NCI-H2227 (cell line): ENCODE measurements around the gene SNX32.
"Not testable (repeated sequence)": the region's sequence is repeated elsewhere in the genome, so short reads cannot be mapped to it uniquely, and the experiment has no call there.

Experiments used
- DNase-seq: peaks from one replicate; lab custom pipeline; 2025; ENCODE audit not compliant: unreplicated experiment; lab: John Stamatoyannopoulos, UW

Gene SNX32

DNA sequence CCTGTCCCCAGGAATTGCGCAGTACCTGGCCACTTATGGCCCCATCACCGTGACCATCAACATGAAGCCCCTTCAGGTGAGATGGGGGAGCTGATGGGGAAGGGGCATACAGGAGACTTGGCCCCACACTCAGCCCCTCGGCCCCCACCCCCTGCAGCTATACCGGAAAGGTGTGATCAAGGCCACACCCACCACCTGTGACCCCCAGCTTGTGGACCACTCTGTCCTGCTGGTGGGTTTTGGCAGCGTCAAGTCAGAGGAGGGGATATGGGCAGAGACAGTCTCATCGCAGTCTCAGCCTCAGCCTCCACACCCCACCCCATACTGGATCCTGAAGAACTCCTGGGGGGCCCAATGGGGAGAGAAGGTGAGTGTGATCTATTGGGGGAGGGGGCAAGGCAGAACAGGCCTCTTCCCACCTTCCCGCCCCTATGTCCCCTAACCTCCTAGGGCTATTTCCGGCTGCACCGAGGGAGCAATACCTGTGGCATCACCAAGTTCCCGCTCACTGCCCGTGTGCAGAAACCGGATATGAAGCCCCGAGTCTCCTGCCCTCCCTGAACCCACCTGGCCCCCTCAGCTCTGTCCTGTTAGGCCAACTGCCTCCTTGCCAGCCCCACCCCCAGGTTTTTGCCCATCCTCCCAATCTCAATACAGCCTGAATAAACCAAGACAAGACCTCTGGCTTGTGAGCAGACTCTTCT, 49.4 kb downstream of the SNX32 start:
- no peak for DNase-seq

DNA sequence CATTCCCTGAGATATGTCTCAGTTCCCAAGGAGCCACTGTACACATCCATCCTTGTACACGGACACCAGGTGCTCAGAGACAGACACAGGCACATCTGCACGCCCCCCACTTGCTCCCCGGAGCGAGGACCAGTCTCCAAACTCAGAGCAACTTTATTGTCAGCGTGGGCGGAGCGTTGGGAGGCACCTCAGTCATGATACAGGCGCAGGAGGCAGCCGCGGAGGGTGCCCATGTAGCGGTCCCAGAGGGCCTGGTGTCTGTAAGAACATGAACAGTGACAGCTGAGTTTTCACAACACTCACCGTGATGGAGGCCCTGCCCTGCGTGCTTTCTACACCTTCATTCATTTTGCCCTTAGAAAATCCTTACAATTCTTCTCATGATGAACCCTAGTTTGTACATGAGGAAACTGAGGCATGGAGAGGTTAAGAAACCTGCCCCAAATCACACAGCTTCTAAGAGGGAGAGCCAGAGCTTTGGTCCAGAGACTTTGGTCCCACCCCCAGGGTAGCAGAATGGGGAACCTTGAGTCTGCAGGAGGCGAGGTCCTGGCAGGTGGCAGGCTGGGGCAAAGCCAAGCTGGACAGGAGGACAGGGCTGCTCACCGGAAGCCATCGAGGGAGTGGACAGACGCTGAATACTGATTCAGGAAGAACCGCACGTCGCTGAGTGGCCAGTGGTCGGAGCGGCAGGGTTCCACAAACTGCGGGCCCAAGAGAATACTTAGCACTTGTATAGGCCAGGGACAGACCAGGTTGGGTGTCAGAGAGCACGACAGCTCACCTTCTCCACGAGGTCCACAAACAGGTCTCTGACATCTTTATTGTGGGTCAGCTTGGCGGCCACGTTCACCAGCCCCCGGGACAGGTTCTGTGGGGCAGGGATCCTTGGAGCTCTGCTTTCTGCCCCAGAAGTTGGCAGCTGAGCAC, 50.3 kb downstream of the SNX32 start:
- no peak for DNase-seq

DNA sequence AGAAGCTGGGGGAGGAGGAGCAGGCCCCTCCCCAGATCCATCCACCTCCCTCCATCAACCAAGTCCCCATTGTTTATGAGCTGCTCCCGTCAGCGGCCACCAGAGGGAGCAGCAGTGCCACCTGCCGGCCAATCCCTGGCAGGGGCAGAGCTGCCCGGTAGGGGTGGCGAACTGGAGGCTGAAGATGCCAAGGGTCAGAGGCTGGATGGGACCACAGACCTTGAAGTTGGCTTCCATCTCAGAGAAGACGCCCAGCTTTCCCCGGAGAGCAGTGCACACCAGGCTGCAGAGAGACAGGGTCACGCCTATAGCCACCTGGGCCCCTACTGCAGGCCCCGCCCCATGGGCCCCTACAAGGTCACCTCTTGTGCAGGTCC, 50.9 kb downstream of the SNX32 start:
- DNase-seq: peak; percentile 87

DNA sequence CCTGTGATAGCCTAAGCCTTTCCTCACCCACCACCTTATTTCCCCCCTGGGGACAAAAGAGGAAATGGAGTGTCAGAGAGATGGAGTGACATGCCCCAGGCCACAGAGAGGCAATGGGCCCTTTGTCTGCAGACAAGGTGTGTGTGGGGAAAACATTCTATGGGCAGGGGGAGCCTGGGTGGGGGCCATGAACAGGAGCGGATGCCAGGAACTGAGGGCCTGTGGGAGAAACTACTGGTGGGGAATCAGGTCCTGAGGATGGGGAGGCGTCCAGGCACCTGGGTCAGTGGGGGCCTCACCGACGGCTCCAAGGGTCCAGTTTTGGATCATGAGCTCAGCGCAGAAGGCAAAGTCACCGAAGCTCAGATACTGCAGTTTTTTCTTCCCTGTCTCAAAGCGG, 51.5 kb downstream of the SNX32 start:
- no peak for DNase-seq

DNA sequence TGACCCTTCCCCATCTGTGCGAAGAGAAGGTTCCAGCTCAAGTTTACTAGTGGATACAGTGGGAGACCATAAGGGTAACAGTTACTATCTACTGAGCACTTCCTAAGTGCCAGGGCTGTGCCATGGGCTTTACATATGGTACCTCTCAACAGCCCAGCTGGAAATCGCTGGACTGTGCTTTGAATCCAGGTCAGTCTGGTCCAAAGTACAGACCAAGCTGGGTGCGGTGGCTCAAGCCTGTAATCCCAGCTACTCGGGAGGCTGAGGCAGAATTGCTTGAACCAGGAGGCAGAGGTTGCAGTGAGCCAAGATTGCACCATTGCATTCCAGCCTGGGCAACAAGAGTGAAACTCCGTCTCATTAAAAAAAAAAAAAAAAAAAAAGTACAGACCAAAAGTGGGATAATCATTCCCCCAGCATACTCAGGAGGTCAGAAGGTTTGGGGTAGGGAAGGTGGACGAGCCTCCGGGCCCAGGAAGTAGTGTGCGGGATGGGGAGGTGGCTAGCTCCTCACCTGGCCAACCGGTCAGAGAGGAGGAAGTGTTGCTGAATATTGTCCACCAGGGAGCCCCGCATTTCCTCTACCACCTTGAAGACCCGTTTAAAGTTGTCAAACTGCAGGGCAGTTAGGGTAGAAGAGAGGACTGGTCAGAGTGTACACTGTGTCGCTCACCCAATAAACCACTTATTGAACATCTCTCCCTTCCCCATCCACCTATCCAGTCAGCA, 52.2 kb downstream of the SNX32 start:
- no peak for DNase-seq

DNA sequence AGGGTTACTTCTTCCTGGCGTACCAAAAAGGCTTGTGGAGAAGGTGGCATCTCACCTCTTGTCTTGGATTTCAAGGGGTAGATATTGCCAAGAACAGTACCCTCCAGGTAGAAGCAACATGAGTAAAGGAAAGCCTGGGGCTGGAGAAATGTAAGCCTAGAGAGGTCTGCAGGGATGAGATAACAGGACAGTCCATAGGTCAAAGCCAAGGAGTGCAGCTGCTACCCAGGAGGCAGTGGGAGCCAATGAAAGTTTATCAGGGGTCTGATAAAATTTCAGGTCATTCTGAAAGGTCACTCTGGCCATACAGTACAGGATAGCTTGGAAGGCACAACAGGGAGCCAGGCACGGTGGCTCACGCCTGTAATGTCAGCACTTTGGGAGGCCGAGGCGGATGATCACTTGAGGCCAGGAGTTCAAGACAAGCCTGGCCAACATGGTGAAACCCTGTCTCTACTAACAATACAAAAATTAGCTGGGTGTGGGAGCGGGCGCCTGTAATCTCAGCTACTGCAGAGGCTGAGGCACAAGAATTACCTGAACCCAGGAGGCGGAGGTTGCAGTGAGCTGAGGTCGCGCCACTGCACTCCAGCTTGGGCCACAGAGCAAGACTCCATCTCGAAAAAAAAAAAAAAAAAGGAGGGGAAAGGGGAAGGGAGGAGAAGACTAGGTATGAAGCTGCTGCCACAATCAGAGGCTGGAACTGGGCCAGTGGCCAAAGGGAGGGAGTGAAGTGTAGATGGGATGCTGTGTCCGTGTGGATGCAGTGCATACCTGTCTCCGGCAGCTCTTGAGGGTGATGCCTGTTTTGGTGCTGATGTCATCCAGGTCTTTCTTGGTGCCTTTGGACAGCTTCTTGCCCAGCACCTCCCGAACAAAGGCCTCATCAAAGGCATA, 53.3 kb downstream of the SNX32 start:
- DNase-seq: no peak

DNA sequence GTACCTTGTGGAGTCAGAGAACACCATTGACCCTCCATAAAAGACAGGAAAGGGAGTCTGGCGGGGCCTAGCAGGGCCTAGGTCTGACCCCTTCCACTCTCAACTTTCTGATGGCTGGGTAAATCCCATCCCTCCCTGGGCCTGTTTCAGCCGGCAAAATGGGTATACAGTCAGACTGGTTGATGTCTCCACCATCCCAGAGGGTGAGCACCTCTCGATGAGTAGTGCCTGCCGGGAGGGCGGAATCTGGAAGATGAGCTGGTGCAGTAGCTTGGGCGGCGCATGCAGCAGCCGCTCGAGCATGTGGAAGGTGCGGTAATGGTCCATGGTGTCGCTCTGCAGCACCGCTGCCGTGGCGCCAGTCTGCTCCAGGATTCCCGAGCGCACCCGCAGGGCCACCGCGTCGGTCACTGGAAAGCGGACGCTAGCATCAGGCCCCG, 54.0 kb downstream of the SNX32 start:
- DNase-seq: no peak

DNA sequence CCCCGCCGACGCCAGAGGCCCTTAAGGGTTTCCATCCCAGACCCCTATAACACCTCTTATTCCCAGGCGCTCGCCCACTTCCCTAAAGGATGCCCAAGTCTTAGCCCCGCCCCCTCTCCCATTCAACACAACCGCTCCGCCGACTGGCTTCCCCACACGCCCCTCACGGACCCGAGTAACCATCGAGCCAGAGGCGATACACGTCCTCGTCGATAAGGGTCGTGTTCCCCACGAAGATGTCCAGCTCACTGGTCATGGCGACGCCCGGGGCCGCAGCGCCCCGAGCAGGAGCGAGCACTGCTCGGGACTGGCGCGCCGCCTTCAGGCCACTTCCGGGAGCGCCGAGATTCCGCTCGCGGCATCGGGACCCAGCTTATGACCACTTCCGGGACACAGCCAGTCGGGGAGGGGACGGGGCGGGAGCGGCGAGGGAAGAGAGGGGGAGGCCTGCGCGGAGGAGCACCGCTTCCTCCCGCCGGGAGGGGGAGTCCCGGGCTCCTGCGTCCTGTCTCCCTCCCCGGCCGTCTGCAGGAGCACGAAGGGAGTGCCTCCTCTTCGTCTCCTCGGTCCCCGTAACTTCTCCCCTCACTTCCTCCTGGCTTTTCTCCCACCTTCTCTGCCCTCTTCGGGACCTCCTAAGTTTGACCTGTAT, 54.5 kb downstream of the SNX32 start, which contains the start of gene FIBP:
Gene FIBP, minus strand, starts transcription at position 309 of the 652 bp plus-strand sequence. Its CDS starts 53 bp downstream, at position 256.
- DNase-seq: peak; percentile 97

DNA sequence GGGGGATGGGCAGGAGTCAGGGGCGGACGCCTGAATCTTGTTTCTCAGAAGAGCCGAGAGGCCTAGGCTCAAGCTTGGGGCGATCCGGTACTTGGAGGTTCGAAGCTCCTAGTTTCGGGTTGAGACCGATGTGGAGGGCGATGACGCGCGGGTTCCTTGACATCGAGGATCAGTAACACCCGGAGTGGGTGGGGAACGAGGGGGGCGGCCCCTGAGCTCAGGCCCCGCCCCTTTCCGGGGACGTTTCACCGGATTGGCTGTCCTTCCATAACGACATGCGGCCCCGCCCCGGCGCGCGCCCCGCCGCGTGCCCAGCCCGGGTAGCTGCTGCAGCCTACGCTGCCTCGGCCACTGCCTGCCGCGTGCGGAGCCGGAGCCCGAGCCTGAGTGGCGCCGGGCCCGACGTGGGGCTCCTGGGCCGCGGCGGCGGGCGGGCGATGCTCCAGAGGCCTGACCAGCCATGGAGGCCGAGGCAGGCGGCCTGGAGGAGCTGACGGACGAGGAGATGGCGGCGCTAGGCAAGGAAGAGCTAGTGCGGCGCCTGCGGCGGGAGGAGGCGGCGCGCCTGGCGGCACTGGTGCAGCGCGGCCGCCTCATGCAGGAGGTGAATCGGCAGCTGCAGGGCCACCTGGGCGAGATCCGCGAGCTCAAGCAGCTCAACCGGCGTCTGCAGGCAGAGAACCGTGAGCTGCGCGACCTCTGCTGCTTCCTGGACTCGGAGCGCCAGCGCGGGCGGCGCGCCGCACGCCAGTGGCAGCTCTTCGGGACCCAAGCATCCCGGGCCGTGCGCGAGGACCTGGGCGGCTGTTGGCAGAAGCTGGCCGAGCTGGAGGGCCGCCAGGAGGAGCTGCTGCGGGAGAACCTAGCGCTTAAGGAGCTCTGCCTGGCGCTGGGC, 56.8 kb downstream of the SNX32 start, which contains the start of gene CCDC85B:
Gene CCDC85B, plus strand, starts transcription at position 350 of the 895 bp plus-strand sequence. Its CDS starts 111 bp downstream, at position 461.
- peak; percentile 98 for DNase-seq

DNA sequence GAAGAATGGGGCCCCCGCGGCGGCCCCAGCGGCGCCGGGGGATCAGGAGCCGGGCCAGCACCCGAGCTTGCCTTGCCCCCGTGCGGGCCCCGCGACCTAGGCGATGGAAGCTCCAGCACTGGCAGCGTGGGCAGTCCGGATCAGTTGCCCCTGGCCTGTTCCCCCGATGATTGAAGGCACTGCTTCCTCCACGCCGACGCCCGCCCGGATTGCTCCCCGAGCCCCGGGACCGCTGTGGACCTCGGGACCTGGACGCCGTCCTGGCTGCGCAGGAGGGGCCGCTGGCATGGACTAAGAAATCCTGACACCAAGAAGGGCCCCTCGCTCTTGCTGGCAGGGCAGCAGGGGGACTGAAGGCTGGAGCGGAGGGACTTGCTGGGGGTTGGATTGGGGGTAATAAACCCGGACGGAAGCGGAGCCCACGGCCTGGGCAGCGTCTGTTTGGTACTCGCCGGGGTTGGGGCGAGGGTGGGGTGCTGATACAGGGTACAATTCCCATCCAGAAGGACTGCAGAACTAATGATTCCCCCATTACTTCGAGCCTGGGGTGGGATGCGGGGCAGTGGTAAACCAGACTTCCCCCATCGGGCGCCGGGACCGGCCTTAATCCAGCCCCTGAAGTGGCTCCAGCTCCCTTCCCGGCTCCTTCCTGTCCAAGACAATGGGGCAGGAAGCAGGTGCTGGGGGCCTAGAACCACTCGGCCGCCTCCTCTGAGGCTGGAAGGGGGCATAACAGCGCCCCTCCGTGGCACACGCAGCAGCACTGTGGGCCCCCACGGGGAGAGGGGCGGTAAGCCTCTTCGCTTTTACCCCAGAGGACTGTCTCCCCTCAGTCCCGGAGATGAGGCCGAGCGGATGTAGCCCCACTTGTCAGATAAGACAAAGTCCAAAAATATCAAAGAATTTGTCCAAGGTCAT, 57.7 kb downstream of the SNX32 start:
- DNase-seq: peak; percentile 26

DNA sequence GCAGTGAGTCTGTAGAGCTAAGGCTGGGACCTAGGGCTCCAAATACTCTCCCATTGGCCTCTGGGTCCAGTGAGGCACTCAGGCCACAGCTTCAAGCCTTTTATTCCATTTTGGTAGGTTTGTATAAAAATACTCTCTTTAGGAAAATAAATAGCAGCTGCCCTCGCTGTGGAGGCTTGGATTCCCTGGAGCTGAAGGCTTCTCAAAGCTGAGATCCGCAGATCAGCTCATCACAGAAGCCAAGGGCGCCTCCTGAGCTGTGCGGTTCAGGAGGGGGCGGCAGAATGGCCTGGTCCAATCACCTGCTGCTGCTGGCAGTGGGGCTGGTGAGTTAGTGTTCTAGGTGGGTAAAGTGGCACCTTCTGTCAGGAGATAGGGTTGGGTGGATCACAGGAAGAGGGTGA, 58.4 kb downstream of the SNX32 start:
- DNase-seq: not testable (repeated sequence)

DNA sequence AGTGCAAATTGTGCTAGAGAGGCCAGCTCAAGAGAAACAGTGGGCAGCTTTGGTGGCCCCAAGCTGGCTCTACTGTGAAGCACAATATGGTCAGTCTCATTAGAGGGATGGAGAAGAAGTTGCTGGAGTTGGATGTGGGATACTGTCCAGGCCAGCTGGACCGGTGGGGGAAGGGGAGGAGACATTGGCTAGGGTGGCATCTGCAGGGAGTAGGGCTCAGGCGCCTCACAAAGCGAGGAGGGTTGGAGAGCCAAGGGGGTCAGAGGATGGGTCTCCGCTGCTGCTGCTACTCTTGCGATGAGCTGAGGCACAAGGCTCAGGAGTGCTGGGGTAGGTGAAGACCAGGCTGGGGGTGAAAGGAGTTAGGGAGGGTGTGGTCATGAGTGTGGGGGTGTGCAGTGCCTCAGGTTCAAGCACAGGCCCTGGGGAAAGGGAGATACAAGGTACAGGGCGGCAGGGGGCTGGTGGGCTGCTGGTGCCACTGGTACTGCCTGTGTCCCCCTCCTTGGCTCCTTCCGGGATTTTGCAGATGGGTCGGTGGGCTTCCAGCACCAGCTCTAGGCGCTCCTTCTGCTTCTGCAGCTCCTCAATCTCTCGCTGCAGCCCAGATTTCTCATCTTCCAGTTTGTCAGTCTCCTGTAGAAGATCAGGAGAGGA, 59.0 kb downstream of the SNX32 start:
- no peak for DNase-seq

DNA sequence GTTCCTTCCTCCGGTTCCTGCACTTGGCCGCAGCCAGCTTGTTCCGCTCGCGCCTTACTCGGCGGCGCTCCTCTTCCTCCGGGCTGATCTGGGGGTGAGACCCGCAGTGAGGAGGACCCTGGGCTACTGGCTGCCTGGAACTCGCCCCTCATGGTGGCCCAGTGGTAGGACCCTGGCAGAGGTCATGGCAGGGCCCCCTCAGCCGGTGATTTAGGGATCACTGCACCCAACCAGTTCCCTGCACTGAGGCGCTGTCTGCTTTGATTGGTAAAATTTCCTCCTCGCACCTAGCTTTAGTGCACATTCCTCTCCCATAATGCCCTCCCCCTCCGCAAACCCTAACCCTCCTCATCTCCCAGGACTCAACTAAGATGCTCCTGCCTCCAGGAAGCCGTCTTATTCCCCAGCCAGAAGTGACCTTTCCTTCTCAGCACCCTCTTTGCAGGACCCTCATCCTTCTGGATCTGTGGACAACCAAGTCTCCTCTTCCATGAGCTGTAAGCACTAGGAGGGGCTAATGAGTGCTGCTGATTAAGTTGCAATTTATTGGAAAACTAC, 60.4 kb downstream of the SNX32 start:
- no peak for DNase-seq

DNA sequence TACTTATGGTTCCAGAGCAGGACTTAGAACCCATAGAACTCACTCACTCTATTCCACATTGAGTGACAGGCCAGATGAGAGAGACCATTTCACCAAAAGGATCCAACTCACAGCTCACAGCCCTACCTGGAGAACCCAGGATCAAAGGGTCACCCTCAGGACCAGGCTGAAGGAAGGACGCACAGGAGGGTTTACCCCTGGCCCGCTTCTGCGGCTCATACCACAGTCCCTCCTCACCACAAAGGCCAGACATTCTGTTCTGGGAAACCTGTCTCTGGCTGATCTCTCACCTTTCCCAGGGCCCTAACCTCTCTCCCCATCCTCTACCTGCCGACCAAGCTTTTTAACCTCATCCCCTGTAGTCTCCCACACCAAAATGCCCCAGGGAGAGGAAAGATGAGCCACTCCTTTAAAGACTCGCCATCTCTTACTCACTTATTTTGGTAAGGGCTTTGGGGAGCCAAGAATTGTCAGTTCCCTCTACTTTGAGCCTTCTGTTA, 61.8 kb downstream of the SNX32 start:
- DNase-seq: no peak

DNA sequence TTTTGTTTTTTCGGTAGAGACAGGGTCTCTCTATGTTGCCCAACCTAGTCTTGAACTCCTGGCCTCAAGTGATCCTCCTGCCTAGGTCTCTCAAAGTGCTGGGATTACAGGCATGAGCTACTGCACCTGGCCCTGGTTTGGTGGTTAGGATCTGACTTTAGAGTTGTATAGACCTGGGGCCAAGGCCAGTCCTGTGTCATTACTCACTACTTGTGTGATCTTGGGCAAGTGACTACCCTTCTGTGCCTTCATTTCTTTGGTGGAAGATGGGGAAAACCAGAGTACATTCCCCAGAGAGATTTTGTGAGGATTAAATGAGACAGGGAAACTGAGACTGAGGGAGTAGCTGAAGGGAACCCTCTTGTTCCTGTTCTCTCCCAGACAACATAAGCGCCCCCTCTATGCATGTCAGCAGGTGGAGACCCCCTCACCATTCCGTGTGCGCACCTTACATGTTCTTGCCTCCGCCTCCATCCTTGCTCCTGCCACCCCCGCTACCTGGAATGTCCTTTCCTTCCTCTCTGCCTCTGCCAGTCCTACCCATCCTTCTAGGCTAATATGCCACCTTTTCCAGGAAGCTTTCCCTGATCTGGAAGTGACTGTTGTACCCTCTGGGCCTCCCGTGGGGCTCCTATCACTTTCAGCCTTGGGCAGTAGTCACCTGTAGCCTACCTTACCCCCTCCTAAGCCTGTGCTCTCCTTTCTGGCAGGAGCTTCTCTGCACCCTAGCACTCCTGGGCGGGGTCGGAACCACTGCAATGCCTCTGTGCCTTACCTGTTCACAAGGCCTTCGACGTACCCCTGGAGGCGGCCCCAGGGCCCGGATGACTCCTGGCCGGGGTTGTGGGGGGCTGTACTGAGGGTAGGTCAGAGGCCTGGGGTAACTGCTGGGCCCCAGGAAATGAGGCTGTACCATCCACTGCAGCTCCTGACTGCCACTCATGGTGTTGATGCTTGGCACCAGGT, 62.6 kb downstream of the SNX32 start:
- DNase-seq: no peak
